Measurements from ENCODE around the gene ZNF410. TPM values are rescaled to one million over a fixed set of nuclear protein-coding genes. Genes with fewer than 3 reads are reported as not detected.

Gene ZNF410
- total RNA-seq, 1 experiment from 2014 or later, result 31.0 TPM

DNA sequence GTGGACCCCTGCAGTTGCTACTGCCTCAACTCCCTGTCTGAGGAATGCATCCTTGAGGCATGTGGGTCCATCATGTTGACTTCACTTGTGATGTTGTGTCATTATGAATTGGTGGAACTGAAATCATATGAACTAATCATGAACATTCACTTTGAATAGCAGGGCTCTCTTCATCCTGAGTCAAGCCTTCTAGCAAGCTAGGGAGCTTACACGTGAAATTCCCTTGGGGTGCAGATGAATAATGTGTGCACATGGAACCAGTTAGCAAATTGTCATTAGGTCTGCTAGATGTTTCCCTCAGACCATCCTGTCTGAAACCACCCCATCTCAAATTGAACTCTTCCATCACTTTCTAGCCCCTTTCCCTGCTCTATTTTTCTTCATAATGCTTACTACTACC is 67.1 kb downstream of the ZNF410 start:
- peaks cover 1% of the 10 kb centered on the region for H3K36me3 ChIP-seq (replicated peaks; ENCODE audit: control insufficient read depth, insufficient read depth, low read length)
- H3K27me3 ChIP-seq (ENCODE audit: control insufficient read depth, insufficient read depth, low read length), result no peaks in the 10 kb centered on the region
- no peak for DNase-seq
- H3K4me3 ChIP-seq (ENCODE audit: insufficient read depth, low read depth, low read length), result no peak overlapping the region

DNA sequence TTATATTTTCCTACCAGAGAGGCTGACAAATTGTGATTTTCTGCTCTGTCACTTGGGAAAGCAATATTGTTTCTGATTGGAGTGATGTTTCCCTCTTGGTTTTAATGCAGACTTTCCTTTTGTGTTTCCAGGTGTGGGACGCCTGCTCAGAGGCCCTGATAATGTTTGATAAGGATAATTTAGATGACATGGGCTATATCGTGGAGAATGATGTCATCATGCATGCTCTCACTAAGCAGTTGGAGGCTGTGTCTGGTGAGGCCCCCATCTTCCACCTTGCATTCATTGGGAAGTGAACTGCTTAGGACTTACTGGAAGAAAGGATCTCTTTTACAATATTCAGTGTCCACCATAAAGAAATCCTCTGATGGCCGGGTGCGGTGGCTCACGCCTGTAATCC is 69.0 kb downstream of the ZNF410 start:
- DNase-seq, result no peak
- H3K36me3 ChIP-seq (replicated peaks; ENCODE audit: control insufficient read depth, insufficient read depth, low read length), result peaks cover 1% of the 10 kb centered on the region
- H3K4me3 ChIP-seq (ENCODE audit: insufficient read depth, low read depth, low read length), result no peak overlapping the region
- no peaks in the 10 kb centered on the region for H3K27me3 ChIP-seq (ENCODE audit: control insufficient read depth, insufficient read depth, low read length)

- DNase-seq, result no peak
- H3K4me3 ChIP-seq (ENCODE audit: insufficient read depth, low read depth, low read length), result no peak overlapping the region
- H3K27me3 ChIP-seq (ENCODE audit: control insufficient read depth, insufficient read depth, low read length), result no peaks in the 10 kb centered on the region
- H3K36me3 ChIP-seq (replicated peaks; ENCODE audit: control insufficient read depth, insufficient read depth, low read length), result peaks cover 10% of the 10 kb centered on the region
Measured at GRCh38 chr14:73958591-73958990, 71.9 kb downstream of the ZNF410 start.

DNA sequence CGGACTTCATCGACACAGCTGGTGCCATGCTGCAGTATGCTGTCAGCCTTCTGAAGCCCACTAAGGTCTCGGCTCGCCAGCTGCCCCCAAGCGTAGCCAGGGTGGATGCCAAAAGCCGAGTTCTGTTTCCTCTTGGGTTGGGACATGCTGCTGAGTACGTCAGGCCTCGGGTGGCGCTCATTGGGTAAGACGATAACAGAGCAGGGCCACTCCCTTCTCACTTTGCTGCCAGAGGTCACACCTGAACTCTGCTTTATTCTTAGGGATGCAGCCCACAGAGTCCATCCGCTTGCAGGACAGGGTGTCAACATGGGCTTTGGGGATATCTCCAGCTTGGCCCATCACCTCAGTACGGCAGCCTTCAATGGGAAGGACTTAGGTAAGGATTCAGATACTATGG is 74.5 kb downstream of the ZNF410 start:
- Histone ChIP-seq H3K4me3 (ENCODE audit: insufficient read depth, low read depth, low read length) (no peak overlapping the region), H3K36me3 (replicated peaks; ENCODE audit: control insufficient read depth, insufficient read depth, low read length) (peaks cover 10% of the 10 kb centered on the region), H3K27me3 (ENCODE audit: control insufficient read depth, insufficient read depth, low read length) (no peaks in the 10 kb centered on the region)
- DNase-seq, result no peak

DNA sequence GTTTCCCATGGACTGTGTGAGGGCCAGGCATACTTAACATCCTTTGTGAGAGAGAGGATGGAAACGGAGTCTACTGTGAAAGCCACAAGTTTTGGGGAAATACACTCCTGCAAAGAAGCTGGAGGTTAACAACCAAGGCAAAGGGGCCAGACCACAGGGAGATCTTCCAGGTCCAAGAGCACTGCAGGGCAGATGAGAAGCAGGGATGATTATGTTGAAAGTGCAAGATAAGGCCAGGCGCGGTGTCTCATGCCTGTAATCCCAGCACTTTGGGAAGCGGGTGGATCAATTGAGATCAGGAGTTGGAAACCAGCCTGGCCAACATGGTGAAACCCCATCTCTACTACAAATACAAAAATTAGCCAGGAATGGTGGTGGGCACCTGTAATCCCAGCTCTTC is 78.6 kb downstream of the ZNF410 start:
- peaks cover 12% of the 10 kb centered on the region for H3K36me3 ChIP-seq (replicated peaks; ENCODE audit: control insufficient read depth, insufficient read depth, low read length)
- no peaks in the 10 kb centered on the region for H3K27me3 ChIP-seq (ENCODE audit: control insufficient read depth, insufficient read depth, low read length)
- no peak overlapping the region for H3K4me3 ChIP-seq (ENCODE audit: insufficient read depth, low read depth, low read length)
- no peak for DNase-seq

GRCh38 chr14:73968885-73969284 is 82.2 kb downstream of the ZNF410 start:
- peaks cover 4% of the 10 kb centered on the region for H3K36me3 ChIP-seq (replicated peaks; ENCODE audit: control insufficient read depth, insufficient read depth, low read length)
- no peaks in the 10 kb centered on the region for H3K27me3 ChIP-seq (ENCODE audit: control insufficient read depth, insufficient read depth, low read length)
- DNase-seq, result no peak
- no peak overlapping the region for H3K4me3 ChIP-seq (ENCODE audit: insufficient read depth, low read depth, low read length)

- Histone ChIP-seq H3K4me3 (ENCODE audit: insufficient read depth, low read depth, low read length) (no peak overlapping the region), H3K27me3 (ENCODE audit: control insufficient read depth, insufficient read depth, low read length) (no peaks in the 10 kb centered on the region), H3K36me3 (replicated peaks; ENCODE audit: control insufficient read depth, insufficient read depth, low read length) (peaks cover 4% of the 10 kb centered on the region)
- no peak for DNase-seq
Measured at GRCh38 chr14:73973497-73973896, 86.8 kb downstream of the ZNF410 start.

- Histone ChIP-seq H3K36me3 (replicated peaks; ENCODE audit: control insufficient read depth, insufficient read depth, low read length) (peaks cover 2% of the 10 kb centered on the region), H3K27me3 (ENCODE audit: control insufficient read depth, insufficient read depth, low read length) (no peaks in the 10 kb centered on the region), H3K4me3 (ENCODE audit: insufficient read depth, low read depth, low read length) (no peak overlapping the region)
- DNase-seq, result no peak
Measured at GRCh38 chr14:73976125-73976524, 89.5 kb downstream of the ZNF410 start.

- no peaks in the 10 kb centered on the region for H3K27me3 ChIP-seq (ENCODE audit: control insufficient read depth, insufficient read depth, low read length)
- H3K4me3 ChIP-seq (ENCODE audit: insufficient read depth, low read depth, low read length), result no peak overlapping the region
- DNase-seq, result no peak
Measured at GRCh38 chr14:73977896-73978295, 91.2 kb downstream of the ZNF410 start.

More at GRCh38 chr14:73977896-73978295, 91.2 kb downstream of the ZNF410 start:
- peaks cover 2% of the 10 kb centered on the region for H3K36me3 ChIP-seq (replicated peaks; ENCODE audit: control insufficient read depth, insufficient read depth, low read length)

Other genes starting within 250 kb of the ZNF410 start
- gene DNAL1, start 241.9 kb upstream of the ZNF410 start, total RNA-seq (2014; rRNA removed; shearing (Covaris generic)), result 4.2 and 4.9 TPM in 2 replicates
- 18.0 and 18.1 TPM in 2 replicates for gene PNMA1, start 172.5 kb upstream of the ZNF410 start, total RNA-seq (2014; rRNA removed; shearing (Covaris generic))
- gene PTGR2, start 35.0 kb upstream of the ZNF410 start, total RNA-seq (2014; rRNA removed; shearing (Covaris generic)), result 13.8 and 21.8 TPM in 2 replicates
- gene FAM161B, start 63.2 kb downstream of the ZNF410 start, total RNA-seq (2014; rRNA removed; shearing (Covaris generic)), result 0.45 and 0.48 TPM in 2 replicates
- 11.3 and 17.1 TPM in 2 replicates for gene COQ6, start 63.4 kb downstream of the ZNF410 start, total RNA-seq (2014; rRNA removed; shearing (Covaris generic))
- 4.5 and 6.8 TPM in 2 replicates for gene ENTPD5, start 132.4 kb downstream of the ZNF410 start, total RNA-seq (2014; rRNA removed; shearing (Covaris generic))
- gene BBOF1, start 132.5 kb downstream of the ZNF410 start, total RNA-seq (2014; rRNA removed; shearing (Covaris generic)), result 0.31 and 0.44 TPM in 2 replicates
- gene ALDH6A1, start 197.6 kb downstream of the ZNF410 start, total RNA-seq (2014; rRNA removed; shearing (Covaris generic)), result 15.6 and 27.2 TPM in 2 replicates
- gene LIN52, start 198.1 kb downstream of the ZNF410 start, total RNA-seq (2014; rRNA removed; shearing (Covaris generic)), result 13.3 and 18.3 TPM in 2 replicates